Fibroblast of lung (primary cell): ENCODE data around the gene GALNT11.

Source experiments
- CTCF ChIP-seq, 2 donors: IDR thresholded peaks in 1 of 2; conservative IDR thresholded peaks in 1 of 2; 1 replicate in 1 of 2; 2 replicates in 1 of 2; pipeline ENCODE4 v1.5.1; 2011 to 2012; ENCODE audit warnings: low read length in 2 of 2, control low read depth in 1 of 2, inconsistent platforms in 1 of 2, low read depth in 1 of 2, mild to moderate bottlenecking in 1 of 2
- EZH2 ChIP-seq: IDR thresholded peaks from 2 replicates; pipeline ENCODE4 v1.5.1; 2012; ENCODE audit warnings: low read length, control low read depth, mild to moderate bottlenecking; ENCODE audit errors: missing control alignments

GRCh38 chr7:152073352-152073751 is 47.9 kb downstream of the GALNT11 start:
- TF ChIP-seq CTCF (conservative IDR thresholded peaks at IDR 0.05 in 1 of 2, IDR thresholded peaks at IDR 0.05 in 1 of 2; ENCODE audit: low read depth in 1 of 2, low read length in 2 of 2) = no peak
- no peak for TF ChIP-seq EZH2
